ENCODE measurements around the gene OXT.

DNA sequence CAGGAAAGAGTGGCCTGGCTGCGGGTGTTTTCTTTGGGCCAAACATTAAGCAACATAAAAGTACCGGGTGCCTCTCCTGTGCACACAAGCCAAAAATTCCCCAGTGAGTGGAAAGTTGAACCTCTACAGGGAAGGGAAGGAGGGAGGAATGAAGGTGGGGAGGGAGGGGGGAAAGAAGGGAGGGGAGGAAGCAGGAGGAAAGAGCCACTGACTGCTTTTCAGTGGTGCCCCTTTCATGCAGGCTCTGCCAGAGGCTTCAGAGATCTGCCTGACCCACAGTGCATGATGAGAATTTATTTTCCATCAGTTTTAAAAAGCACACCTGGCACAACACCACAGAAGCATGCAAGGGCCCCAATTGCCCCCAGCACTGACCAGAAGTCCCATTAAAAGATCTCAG is 40.6 kb downstream of the OXT start:
- TF ChIP-seq POLR2AphosphoS5 (IDR thresholded peaks at IDR 0.05; ENCODE audit: borderline replicate concordance, low read depth, low read length) (no peak), EZH2 (IDR thresholded peaks at IDR 0.05) (no peak), FOXP2 (optimal IDR thresholded peaks at IDR 0.05; ENCODE audit: control extremely low read depth, extremely low read length, insufficient read depth) (no peak)

Measured in SK-N-MC (cell line).